SK-N-MC (cell line): ENCODE data around the gene SLU7.
"Not testable (repeated sequence)": the region's sequence is repeated elsewhere in the genome, so short reads cannot be mapped to it uniquely, and the experiment has no call there.

Source experiments
- DNase-seq: peaks from one replicate; pipeline ENCODE4 v3.0.0-alpha.2; 2011; ENCODE audit warnings: low read depth, low spot score
- H3K27ac ChIP-seq: fragments of 200-600 bp; sonication (generic); 2 replicates; pipeline ENCODE4 v1.5.1; 2016; ENCODE audit warnings: mixed run types
- H3K36me3 ChIP-seq: fragments of 200-600 bp; sonication (generic); 2 replicates; pipeline ENCODE4 v1.6.1; 2017; ENCODE audit warnings: antibody characterized with exemption, low read length, mixed read lengths; ENCODE audit not compliant: insufficient read depth
- H3K4me3 ChIP-seq: fragments of 200-600 bp; sonication (generic); 2 replicates; pipeline ENCODE4 v1.5.1; 2016
- H3K9ac ChIP-seq: fragments of 200-600 bp; sonication (generic); 2 replicates; pipeline ENCODE4 v1.8.0; 2017; ENCODE audit warnings: mixed run types, mixed read lengths; ENCODE audit not compliant: insufficient read length
- H3K9me3 ChIP-seq: fragments of 200-600 bp; sonication (generic); 2 replicates; pipeline ENCODE4 v1.6.1; 2017; ENCODE audit warnings: low read depth, mild to moderate bottlenecking, antibody characterized with exemption, low read length, moderate library complexity, mixed read lengths
- EZH2 ChIP-seq: fragments of 200-600 bp; sonication (generic); IDR thresholded peaks from one replicate; pipeline ENCODE4 v1.6.1; 2017; ENCODE audit warnings: antibody characterized with exemption
- FOXP2 ChIP-seq: optimal IDR thresholded peaks from 2 replicates; pipeline ENCODE3; 2011; ENCODE audit warnings: mild to moderate bottlenecking, moderate library complexity; ENCODE audit not compliant: insufficient read depth; ENCODE audit errors: extremely low read length, control extremely low read depth
- POLR2AphosphoS5 ChIP-seq: IDR thresholded peaks from 2 replicates; pipeline ENCODE4 v1.6.1; 2012; ENCODE audit warnings: mild to moderate bottlenecking, low read depth, low read length, borderline replicate concordance

SLU7 gene

DNA sequence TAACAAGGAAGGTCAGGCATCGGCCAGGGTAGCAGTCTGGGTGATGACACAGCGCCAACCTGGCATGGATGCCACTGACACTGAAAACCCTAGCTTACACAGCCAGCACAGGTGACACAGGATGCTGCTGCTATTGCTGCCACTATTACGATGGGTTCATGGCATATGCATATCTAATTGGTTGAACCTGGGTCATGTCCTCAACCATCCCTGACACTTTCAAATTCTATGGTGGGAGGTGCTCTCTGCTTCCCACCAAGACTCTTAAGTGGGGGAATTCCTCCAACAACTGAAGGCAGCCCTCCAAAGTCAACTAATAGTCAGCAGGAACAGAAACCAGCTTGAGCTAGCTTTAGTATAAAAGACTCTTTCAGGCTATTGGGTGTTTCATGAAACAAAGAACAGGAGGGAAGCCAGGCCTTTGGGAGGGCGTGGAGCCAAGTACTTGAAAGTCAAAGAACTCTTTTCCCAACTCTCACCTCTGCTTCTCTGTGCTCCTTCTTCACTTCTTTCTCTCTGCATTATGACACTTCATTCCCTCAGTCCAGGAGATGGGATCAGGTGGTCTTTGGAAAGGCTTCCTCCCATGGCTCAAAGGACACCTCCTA, 24.0 kb upstream of the SLU7 start:
- Histone ChIP-seq H3K9me3 (no peaks in the 10 kb centered on the region), H3K36me3 (no peaks in the 10 kb centered on the region), H3K9ac (no peak overlapping the region), H3K27ac (no peak overlapping the region), H3K4me3 (no peak overlapping the region)
- TF ChIP-seq POLR2AphosphoS5, result no peak
- TF ChIP-seq EZH2, result no peak
- TF ChIP-seq FOXP2, result no peak
- DNase-seq, result no peak

GRCh38 chr5:160441311-160441781, 22.5 kb upstream of the SLU7 start:
- no peak overlapping the region for H3K9ac ChIP-seq
- DNase-seq, result no peak
- no peak for TF ChIP-seq FOXP2
- no peak for TF ChIP-seq EZH2
- no peak for TF ChIP-seq POLR2AphosphoS5

DNA sequence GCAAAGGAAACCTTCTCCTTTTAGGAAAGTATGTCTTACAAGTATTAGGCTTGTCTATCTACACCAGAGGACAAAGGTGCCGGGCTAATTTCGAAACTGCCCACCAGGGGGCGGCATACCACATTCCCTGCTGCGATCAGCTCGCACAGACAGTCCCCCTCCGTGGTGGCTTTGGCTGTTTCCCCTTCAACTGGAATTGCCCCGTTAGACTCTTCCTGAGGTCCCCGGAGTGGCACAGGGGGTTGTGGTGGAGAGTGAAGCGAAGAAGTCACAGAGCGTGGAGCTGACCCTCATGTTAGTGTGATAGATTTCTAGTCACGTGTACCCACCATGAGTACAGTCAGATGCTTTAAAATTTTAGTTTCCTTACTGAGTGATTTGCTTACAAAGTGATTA, 20.3 kb upstream of the SLU7 start:
- no peaks in the 10 kb centered on the region for H3K36me3 ChIP-seq
- peak overlapping the region; percentile 58 for H3K9ac ChIP-seq
- DNase-seq, result peak; percentile 47
- no peaks in the 10 kb centered on the region for H3K9me3 ChIP-seq
- TF ChIP-seq POLR2AphosphoS5 (no peak), FOXP2 (no peak), EZH2 (no peak)
- peak overlapping the region; percentile 79 for H3K4me3 ChIP-seq
- no peak overlapping the region for H3K27ac ChIP-seq

More at GRCh38 chr5:160441311-160441781, 22.5 kb upstream of the SLU7 start:
- Histone ChIP-seq H3K4me3 (no peak overlapping the region), H3K27ac (no peak overlapping the region), H3K9me3 (no peaks in the 10 kb centered on the region), H3K36me3 (no peaks in the 10 kb centered on the region)

GRCh38 chr5:160438316-160439204, 19.7 kb upstream of the SLU7 start:
- H3K9me3 ChIP-seq, result no peaks in the 10 kb centered on the region
- no peak overlapping the region for H3K9ac ChIP-seq
- no peaks in the 10 kb centered on the region for H3K36me3 ChIP-seq
- TF ChIP-seq EZH2 (no peak), FOXP2 (no peak), POLR2AphosphoS5 (no peak)
- DNase-seq, result no peak
- H3K4me3 ChIP-seq, result peak overlapping the region; percentile 79
- no peak overlapping the region for H3K27ac ChIP-seq

DNA sequence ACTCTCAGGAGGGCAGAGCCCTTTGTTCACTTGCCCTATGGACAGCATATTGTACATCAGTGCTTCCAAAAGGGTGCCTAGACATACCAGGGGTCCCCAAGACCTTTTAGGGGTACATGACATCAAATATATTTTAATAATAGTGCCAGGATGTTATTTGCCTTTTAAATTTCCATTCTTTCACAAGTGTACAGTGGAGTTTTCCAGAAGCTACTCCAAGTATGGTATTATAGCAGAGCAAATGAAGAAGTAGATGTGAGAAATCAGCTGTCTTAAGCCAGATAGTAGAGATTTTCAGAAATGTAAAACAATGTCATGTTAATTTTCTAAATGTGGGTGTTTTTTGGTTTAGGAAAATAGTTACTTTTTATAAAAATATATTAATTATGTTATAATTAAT, 18.4 kb upstream of the SLU7 start:
- no peaks in the 10 kb centered on the region for H3K9me3 ChIP-seq
- DNase-seq, result no peak
- TF ChIP-seq POLR2AphosphoS5 (no peak), FOXP2 (no peak), EZH2 (no peak)
- no peak overlapping the region for H3K4me3 ChIP-seq
- H3K27ac ChIP-seq, result no peak overlapping the region
- no peaks in the 10 kb centered on the region for H3K36me3 ChIP-seq
- H3K9ac ChIP-seq, result no peak overlapping the region

DNA sequence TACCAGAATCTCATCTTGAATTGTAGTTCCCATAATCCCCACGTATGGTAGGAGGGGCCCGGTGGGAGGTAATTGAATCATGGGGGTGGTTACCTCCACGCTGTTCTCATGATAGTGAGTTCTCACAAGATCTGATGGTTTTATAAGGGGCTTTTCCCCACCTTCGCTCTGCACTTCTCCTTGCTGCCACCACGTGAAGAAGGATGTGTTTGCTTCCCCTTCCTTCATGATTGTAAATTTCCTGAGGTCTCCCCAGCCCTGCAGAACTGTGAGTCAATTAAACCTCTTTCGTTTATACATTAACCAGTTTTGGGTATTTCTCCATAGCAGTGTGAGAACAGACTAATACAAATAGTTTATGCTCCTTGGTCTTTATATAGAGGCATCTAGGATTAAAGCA, 17.8 kb upstream of the SLU7 start:
- not testable (repeated sequence) for H3K36me3 ChIP-seq, H3K9me3 ChIP-seq, DNase-seq, H3K27ac ChIP-seq, H3K9ac ChIP-seq
- H3K4me3 ChIP-seq, result peak overlapping the region; percentile 11; the same call in 1 of the 2 replicates

GRCh38 chr5:160436017-160436416, 17.1 kb upstream of the SLU7 start:
- Histone ChIP-seq H3K4me3 (no peak overlapping the region), H3K9ac (no peak overlapping the region), H3K36me3 (no peaks in the 10 kb centered on the region), H3K27ac (no peak overlapping the region), H3K9me3 (no peaks in the 10 kb centered on the region)
- TF ChIP-seq FOXP2, result no peak
- no peak for TF ChIP-seq EZH2
- no peak for TF ChIP-seq POLR2AphosphoS5
- DNase-seq, result no peak

DNA sequence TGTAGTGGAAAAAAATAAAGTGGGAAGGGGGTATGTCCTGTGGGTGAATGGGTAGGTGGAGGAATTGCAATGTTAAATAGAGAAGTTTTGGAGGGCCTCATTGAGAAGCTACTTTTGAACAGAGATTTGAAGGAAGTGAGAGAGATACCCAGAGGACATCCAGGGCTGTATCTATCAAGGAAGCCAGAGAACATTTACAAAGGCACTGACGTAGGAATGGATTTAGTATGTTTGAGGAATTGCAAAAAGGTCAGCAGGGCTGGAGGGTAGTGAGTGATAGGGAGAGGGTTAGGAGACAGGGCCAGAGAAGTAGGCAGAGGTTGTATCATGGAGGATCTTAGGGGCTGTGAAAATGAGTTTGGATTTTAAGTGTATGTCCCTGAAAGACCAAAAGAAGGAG, 16.7 kb upstream of the SLU7 start:
- Histone ChIP-seq H3K4me3 (no peak overlapping the region), H3K36me3 (no peaks in the 10 kb centered on the region), H3K9me3 (no peaks in the 10 kb centered on the region), H3K9ac (no peak overlapping the region), H3K27ac (no peak overlapping the region)
- TF ChIP-seq POLR2AphosphoS5 (no peak), EZH2 (no peak), FOXP2 (no peak)
- DNase-seq, result no peak
